ENCODE results near the gene HIC1. TPM values are rescaled to one million over a fixed set of nuclear protein-coding genes. Genes with fewer than 3 reads are reported as not detected.

Gene HIC1
- total and polyA plus RNA-seq, 2 donors: 19.2 to 31.4 TPM

DNA sequence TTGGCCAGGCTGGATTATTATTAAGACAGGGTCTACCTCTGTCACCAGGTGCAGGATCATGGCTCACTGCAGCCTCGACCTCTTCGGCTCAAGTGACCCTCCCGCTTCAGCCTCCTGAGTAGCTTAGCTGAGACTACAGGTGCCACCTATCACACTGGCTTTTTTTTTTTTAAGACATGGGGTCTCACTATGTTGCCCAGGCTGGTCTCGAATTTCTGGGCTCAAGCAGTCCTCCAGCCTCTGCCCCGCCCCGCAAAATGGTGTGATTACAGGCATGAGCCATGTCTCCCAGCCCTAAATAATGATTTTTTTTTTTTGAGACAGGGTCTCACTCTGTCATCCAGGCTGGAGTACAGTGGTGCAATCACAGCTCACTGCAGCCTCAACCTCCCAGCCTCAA lies 7.3 kb upstream of the HIC1 start:
- Histone ChIP-seq H3K4me3 (ENCODE audit: low read depth, low read length) (no peak overlapping the region), H3K36me3 (ENCODE audit: insufficient read depth) (no peaks in the 10 kb centered on the region), H3K4me1 (ENCODE audit: insufficient read depth) (peaks cover 2% of the 10 kb centered on the region), H3K27ac (ENCODE audit: low read depth) (no peak overlapping the region)
- 86% methylated on average over 6 of the region's 6 CpGs for WGBS
- DNase-seq (ENCODE audit: extremely low spot score): no peak

DNA sequence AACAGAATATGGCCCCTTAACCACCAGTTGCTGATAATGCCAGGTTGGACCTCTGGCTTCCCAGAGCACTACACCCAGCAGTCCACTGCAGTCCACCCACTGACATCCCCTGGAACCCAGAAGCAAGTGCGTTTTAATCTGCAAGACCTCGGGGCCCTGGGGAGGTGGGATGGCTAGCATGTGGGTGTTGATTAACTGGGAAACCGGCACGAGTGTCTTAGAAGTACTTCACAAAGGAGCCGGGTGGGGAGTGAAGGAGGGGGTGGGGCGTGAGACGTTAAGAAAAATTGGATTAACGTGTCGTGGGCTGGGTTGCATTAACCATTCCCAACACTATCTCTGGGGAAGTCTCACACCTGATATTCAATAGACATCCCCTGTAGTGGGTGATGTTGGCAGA lies 6.1 kb upstream of the HIC1 start:
- Histone ChIP-seq H3K4me3 (ENCODE audit: low read depth, low read length) (no peak overlapping the region), H3K4me1 (ENCODE audit: insufficient read depth) (peaks cover 2% of the 10 kb centered on the region), H3K36me3 (ENCODE audit: insufficient read depth) (no peaks in the 10 kb centered on the region), H3K27ac (ENCODE audit: low read depth) (no peak overlapping the region)
- WGBS: 20% methylated on average over 9 of the region's 9 CpGs
- DNase-seq (ENCODE audit: extremely low spot score): no peak

DNA sequence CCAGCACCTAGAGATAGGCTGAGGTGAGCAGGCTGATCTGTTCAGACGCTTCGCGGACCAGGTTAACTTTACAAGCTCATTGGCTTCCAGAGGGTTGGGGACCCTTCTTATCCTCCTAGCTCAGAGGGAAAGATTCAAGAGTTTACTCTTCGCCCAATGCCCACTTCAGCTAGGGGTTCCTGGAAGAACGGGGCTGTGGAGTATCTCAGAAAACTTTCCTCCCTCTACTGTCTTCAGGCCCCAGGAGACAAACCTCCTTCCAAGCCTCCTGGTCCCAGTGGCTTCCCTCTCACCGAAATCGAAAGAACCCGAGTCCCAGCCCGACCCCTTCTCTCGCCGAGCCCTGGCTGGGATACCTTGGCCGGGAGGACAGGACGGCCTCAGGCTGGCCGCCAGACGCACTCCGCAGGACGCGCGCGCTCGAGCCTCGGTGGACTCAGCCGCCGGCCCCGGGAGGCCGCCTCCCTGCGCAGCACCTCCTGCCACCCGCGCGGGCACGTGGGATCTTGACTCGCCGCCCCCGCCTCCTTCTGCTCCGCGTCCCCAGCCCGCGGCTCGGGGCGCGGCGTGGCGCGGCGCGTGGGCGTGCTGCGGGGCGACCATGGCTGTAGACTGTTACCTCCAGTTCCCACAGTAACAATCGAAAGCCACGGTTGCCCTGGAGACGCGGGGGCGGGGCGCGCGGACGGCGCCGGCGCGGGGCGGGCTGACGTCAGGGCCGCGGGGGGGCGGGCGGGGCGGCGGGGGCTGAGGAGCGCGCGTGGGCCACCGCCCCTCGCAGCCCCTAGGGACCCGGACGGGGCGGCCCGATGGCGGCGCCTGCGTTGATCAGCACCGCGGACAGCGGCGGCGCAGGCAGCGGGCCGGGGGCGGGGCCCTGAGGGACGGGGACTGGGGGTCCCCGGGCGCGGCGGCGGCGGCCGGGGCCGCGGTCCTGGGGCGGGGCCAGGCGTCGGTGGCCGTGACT lies 5.3 kb upstream of the HIC1 start:
- Histone ChIP-seq H3K4me1 (ENCODE audit: insufficient read depth) (peaks cover 2% of the 10 kb centered on the region), H3K4me3 (ENCODE audit: low read depth, low read length) (peak overlapping the region; percentile 58), H3K27ac (ENCODE audit: low read depth) (no peak overlapping the region), H3K36me3 (ENCODE audit: insufficient read depth) (no peaks in the 10 kb centered on the region)
- DNase-seq (ENCODE audit: extremely low spot score): no peak
- WGBS: 1% methylated on average over 104 of the region's 104 CpGs

DNA sequence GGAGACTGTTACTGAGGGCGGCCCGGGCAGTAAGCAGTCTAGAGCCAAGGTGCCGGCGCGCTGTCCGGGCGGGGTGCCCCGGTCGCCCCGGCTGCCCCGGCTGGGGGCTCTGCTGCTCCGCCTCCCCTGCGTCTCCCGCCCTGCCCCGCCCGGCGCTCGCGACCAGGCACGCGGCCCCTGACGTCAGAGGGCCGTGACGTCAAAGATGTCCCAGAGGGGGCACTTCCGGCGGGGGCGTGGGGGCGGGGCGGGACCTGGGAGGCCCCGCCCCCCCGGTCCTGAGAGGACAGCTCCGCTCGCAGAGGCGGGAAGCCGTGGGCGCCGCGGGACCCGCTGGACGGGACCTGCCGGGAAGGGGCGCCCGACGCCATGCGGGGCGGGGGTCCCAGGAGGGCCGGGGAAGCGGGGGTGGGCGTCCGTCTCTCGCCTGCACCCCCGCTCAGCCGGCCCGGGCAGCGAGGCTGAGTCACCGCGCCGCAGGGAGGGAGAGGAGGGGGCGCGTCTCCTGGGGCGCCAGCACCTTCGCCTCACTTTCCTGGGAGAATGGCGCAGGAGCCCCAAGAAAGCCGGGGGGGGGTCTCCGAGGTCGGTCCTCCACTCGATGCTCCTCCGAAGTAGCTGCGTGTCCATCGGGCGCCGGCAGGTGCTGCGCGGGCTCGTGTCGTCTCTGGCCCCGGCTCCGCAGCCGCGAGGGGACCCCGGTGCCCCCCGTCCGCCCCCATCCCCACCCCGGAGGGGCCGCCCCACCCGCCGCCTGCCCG lies 4.4 kb upstream of the HIC1 start:
- Histone ChIP-seq H3K4me1 (ENCODE audit: insufficient read depth) (peaks cover 2% of the 10 kb centered on the region), H3K27ac (ENCODE audit: low read depth) (no peak overlapping the region), H3K36me3 (ENCODE audit: insufficient read depth) (no peaks in the 10 kb centered on the region), H3K4me3 (ENCODE audit: low read depth, low read length) (peak overlapping the region; percentile 58)
- WGBS: under 1% methylated on average over 87 of the region's 88 CpGs
- no peak for DNase-seq (ENCODE audit: extremely low spot score)

DNA sequence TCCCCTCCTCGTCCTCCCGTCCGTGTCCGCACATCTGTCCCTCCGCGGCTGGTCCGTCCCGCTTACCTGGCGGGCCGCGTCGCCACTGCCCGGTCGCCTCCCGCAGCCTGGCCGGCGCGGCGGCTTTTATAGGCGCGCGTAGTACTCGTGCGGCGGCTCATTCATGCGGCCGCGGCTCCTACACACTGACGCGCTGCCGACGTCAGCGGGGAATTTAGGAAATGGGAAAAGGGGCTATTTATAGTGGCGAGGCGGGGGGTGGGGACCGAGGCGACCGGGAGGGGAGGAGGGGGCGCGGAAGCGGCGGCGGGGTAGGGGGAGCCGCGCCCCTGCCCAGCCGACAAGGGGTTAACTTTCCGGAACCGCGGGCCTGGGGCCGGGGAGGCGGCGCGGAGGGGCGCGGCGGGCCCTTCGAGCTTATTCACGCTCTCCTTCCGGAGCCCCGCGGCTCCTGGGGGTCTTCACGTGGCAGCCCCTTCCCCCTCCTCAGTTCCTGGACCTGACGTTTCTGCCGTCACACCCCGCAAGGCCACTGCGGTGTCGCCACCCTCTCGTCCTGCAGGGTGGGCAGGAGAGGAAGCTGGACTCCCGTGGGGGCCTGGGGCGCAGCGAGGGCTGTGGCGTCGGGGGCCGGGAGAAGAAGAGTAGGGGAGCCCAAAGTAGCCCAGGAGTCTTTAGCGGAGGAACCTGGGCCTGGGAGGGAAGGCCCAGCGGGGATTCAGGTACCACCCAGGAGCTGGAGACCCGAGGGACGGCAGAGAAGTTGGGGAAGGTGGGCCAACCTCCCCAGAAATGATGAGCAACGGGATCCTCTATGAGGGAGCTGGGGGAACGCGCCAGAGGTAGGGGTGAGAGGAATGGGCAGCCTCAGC lies 3.6 kb upstream of the HIC1 start:
- peaks cover 2% of the 10 kb centered on the region for H3K4me1 ChIP-seq (ENCODE audit: insufficient read depth)
- peak overlapping the region; percentile 58 for H3K4me3 ChIP-seq (ENCODE audit: low read depth, low read length)
- WGBS: 15% methylated on average over 81 of the region's 81 CpGs
- no peak overlapping the region for H3K27ac ChIP-seq (ENCODE audit: low read depth)
- H3K36me3 ChIP-seq (ENCODE audit: insufficient read depth): no peaks in the 10 kb centered on the region
- no peak for DNase-seq (ENCODE audit: extremely low spot score)

DNA sequence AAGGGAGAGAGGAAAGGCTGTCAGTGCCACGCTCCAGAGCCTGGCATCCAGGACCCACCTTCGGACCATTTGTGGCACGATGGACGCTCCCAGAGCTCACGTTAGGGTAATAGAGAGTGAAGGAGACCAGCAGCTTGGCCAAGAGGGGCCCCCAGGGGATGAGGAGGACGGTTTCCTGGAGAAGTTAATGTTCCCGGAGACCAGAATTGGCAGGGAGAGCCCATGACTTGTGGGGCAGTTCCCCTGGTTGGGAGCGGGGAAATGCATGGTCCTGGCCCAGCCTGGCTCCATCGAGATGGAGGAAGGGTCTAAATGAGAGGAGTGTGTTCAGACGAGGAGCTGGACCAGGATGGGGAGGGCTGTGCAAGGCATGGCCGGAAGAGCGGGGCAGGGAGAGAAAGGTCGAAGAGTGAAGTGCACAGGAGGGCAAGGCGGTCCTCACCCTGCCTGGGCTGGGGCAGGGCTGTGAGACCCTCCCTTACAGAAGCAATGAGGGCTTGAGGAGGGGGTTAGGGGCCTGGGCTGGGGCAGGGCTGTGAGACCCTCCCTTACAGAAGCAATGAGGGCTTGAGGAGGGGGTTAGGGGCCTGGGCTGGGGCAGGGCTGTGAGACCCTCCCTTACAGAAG lies 2.9 kb upstream of the HIC1 start:
- no peak overlapping the region for H3K4me3 ChIP-seq (ENCODE audit: low read depth, low read length)
- H3K27ac ChIP-seq (ENCODE audit: low read depth): no peak overlapping the region
- peaks cover 4% of the 10 kb centered on the region for H3K4me1 ChIP-seq (ENCODE audit: insufficient read depth)
- WGBS: 73% methylated on average over 14 of the region's 14 CpGs
- no peak for DNase-seq (ENCODE audit: extremely low spot score)
- H3K36me3 ChIP-seq (ENCODE audit: insufficient read depth): no peaks in the 10 kb centered on the region

DNA sequence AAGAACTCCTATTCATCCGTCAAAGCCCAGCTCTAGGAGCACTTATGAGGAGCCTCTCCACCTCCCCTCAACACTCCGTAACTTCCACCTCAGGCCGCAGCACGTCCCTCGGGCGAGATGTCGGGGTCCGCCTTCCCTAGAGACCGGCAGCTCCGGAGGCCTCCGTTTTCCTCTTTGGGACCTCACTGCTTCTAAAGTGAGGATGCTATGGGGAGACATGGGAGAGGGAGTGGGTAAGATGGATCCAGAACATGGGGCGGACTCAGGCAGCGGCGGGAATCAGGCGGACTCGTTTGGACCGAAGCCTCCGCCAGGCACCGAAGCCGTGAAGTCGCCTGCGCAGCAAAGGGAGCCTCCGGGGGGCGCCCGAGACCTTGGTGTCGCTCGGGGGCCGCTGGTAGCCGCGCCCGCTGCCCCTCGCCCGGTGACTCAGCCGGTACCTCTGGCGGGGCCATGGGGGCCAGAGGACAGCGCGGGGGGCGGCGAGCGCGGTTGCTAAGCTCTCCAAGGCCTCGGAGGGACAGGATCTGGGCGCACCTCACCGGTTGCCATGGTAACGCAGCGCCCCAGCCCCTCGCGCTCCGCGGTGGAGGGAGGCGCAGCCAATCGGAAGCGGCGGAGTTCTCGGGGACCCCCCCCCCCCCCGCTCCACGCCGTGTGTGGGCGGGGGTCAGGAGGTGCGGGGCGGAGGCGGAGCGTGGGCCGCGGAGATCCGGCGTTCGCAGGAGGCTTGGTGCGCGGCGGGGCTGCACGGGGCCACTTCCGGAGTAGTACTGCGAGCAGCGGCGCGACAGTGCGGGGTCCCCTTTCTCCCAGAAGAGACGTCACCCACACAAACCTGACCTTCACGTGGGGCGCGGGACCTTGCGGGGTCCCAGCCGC lies 1.3 kb upstream of the HIC1 start:
- peak overlapping the region; percentile 46 for H3K4me3 ChIP-seq (ENCODE audit: low read depth, low read length)
- H3K4me1 ChIP-seq (ENCODE audit: insufficient read depth): peaks cover 4% of the 10 kb centered on the region
- DNase-seq (ENCODE audit: extremely low spot score): no peak
- 7% methylated on average over 84 of the region's 84 CpGs for WGBS
- no peaks in the 10 kb centered on the region for H3K36me3 ChIP-seq (ENCODE audit: insufficient read depth)
- peak overlapping the region; percentile 59 for H3K27ac ChIP-seq (ENCODE audit: low read depth)

DNA sequence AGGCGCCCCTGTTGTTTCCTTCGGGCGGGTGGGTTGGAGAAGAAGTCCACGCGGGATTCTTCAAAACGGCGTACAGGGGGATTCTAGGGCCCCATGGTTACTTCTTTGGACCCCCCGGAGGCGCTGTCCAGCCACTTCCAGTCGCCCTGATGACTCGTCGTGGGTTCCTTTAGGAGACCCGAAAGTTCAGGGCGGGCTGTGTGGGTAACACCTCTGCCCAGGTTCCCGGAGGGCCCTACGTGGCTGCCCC lies 716 bp upstream of the HIC1 start:
- Histone ChIP-seq H3K4me3 (ENCODE audit: low read depth, low read length) (peak overlapping the region; percentile 46), H3K36me3 (ENCODE audit: insufficient read depth) (no peaks in the 10 kb centered on the region), H3K4me1 (ENCODE audit: insufficient read depth) (peaks cover 3% of the 10 kb centered on the region), H3K27ac (ENCODE audit: low read depth) (peak overlapping the region; percentile 59)
- WGBS: 4% methylated on average over 16 of the region's 16 CpGs
- DNase-seq (ENCODE audit: extremely low spot score): no peak

DNA sequence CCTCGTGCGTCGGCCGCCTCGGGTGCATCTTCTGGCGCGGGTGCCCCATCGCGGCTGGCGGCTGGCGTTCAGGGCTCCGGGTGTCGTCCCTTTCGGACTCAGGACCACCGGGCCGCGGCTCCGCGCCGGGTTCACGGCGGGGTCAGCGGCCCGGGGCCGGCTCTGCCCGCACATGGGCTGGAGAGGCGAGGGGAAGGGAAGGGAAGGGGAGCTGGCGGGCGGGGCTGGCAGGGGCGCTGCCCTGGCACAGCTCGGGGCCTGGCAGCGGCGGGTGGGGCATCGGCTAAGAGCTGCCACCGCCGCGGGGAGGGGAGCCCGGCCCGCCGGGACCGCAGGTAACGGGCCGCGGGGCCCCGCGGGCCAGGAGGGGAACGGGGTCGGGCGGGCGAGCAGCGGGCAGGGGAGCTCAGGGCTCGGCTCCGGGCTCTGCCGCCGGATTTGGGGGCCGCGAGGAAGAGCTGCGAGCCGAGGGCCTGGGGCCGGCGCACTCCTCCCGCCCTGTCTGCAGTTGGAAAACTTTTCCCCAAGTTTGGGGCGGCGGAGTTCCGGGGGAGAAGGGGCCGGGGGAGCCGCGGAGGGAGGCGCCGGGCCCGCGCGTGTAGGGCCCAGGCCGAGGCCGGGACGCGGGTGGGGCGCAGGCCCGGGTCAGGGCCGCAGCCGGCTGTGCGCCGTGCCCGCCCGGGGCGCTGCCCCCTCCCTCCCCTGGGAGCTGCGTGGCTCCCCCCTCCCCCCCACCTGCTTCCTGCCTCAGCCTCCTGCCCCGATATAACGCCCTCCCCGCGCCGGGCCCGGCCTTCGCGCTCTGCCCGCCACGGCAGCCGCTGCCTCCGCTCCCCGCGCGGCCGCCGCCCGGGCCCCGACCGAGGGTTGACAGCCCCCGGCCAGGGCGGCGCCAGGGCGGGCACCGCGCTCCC lies 646 bp downstream of the HIC1 start:
- no peak for DNase-seq (ENCODE audit: extremely low spot score)
- Histone ChIP-seq H3K4me1 (ENCODE audit: insufficient read depth) (peaks cover 2% of the 10 kb centered on the region), H3K27ac (ENCODE audit: low read depth) (peak overlapping the region; percentile 83), H3K4me3 (ENCODE audit: low read depth, low read length) (peak overlapping the region; percentile 54), H3K36me3 (ENCODE audit: insufficient read depth) (no peaks in the 10 kb centered on the region)
- 3% methylated on average over 112 of the region's 113 CpGs for WGBS

DNA sequence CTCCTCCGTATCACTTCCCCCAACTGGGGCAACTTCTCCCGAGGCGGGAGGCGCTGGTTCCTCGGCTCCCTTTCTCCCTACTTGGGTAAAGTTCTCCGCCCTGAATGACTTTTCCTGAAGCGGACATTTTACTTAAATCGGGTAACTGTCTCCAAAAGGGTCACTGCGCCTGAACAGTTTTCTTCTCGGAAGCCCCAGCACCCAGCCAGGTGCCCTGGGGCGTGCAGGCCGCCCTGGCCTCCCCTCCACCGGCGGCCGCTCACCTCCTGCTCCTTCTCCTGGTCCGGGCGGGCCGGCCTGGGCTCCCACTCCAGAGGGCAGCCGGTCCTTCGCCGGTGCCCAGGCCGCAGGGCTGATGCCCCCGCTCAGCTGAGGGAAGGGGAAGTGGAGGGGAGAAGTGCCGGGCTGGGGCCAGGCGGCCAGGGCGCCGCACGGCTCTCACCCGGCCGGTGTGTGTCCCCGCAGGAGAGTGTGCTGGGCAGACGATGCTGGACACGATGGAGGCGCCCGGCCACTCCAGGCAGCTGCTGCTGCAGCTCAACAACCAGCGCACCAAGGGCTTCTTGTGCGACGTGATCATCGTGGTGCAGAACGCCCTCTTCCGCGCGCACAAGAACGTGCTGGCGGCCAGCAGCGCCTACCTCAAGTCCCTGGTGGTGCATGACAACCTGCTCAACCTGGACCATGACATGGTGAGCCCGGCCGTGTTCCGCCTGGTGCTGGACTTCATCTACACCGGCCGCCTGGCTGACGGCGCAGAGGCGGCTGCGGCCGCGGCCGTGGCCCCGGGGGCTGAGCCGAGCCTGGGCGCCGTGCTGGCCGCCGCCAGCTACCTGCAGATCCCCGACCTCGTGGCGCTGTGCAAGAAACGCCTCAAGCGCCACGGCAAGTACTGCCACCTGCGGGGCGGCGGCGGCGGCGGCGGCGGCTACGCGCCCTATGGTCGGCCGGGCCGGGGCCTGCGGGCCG lies 1.6 kb downstream of the HIC1 start:
- H3K4me1 ChIP-seq (ENCODE audit: insufficient read depth): peaks cover 2% of the 10 kb centered on the region

More for the DNA sequence above, 1.6 kb downstream of the HIC1 start:
- DNase-seq (ENCODE audit: extremely low spot score): no peak
- Histone ChIP-seq H3K4me3 (ENCODE audit: low read depth, low read length) (peak overlapping the region; percentile 54), H3K36me3 (ENCODE audit: insufficient read depth) (no peaks in the 10 kb centered on the region), H3K27ac (ENCODE audit: low read depth) (peak overlapping the region; percentile 76)
- 11% methylated on average over 85 of the region's 85 CpGs for whole genome bisulfite sequencing

All from urinary bladder (tissue), 4 donors.